ENCODE data around the gene RASA4.
"Not testable (repeated sequence)": the region's sequence is repeated elsewhere in the genome, so short reads cannot be mapped to it uniquely, and the experiment has no call there.

Gene RASA4

GRCh38 chr7:102604431-102605145 lies 12.0 kb downstream of the RASA4 start:
- not testable (repeated sequence) for DNase-seq

GRCh38 chr7:102602317-102602716 lies 14.2 kb downstream of the RASA4 start:
- DNase-seq: not testable (repeated sequence)

GRCh38 chr7:102599699-102600098 lies 16.9 kb downstream of the RASA4 start:
- not testable (repeated sequence) for DNase-seq

- DNase-seq: not testable (repeated sequence)
Measured at GRCh38 chr7:102596036-102596435, 20.5 kb downstream of the RASA4 start.

GRCh38 chr7:102593637-102594334 lies 22.8 kb downstream of the RASA4 start:
- not testable (repeated sequence) for DNase-seq

GRCh38 chr7:102592477-102593019 lies 24.0 kb downstream of the RASA4 start:
- DNase-seq: not testable (repeated sequence)

GRCh38 chr7:102589857-102590256 lies 26.7 kb downstream of the RASA4 start:
- DNase-seq: not testable (repeated sequence)

- DNase-seq: not testable (repeated sequence)
Measured at GRCh38 chr7:102583495-102583894, 33.1 kb downstream of the RASA4 start.

- not testable (repeated sequence) for DNase-seq
Measured at GRCh38 chr7:102581722-102582121, 34.8 kb downstream of the RASA4 start.

- DNase-seq: not testable (repeated sequence)
Measured at GRCh38 chr7:102578486-102578885, 38.1 kb downstream of the RASA4 start.

GRCh38 chr7:102577315-102578240 lies 39.0 kb downstream of the RASA4 start:
- DNase-seq: not testable (repeated sequence)

GRCh38 chr7:102576363-102576762 lies 40.2 kb downstream of the RASA4 start:
- not testable (repeated sequence) for DNase-seq

- DNase-seq: not testable (repeated sequence)
Measured at GRCh38 chr7:102574607-102575006, 41.9 kb downstream of the RASA4 start.

- not testable (repeated sequence) for DNase-seq
Measured at GRCh38 chr7:102572261-102573239, 44.0 kb downstream of the RASA4 start, which contains the start of gene POLR2J3. Gene POLR2J3, minus strand, starts transcription at chr7:102572583. Its CDS starts 62 bp downstream, at chr7:102572521.

GRCh38 chr7:102568620-102569019 lies 47.9 kb downstream of the RASA4 start:
- not testable (repeated sequence) for DNase-seq

- not testable (repeated sequence) for DNase-seq
Measured at GRCh38 chr7:102550808-102551422, 65.6 kb downstream of the RASA4 start, which contains the start of gene SPDYE2. Gene SPDYE2, plus strand, starts transcription at chr7:102551226. Its CDS starts 2,030 bp downstream, at chr7:102553256.

- not testable (repeated sequence) for DNase-seq
Measured at GRCh38 chr7:102546353-102546752, 70.2 kb downstream of the RASA4 start.

- DNase-seq: not testable (repeated sequence)
Measured at GRCh38 chr7:102545288-102545687, 71.3 kb downstream of the RASA4 start.

GRCh38 chr7:102544372-102544771 lies 72.2 kb downstream of the RASA4 start:
- not testable (repeated sequence) for DNase-seq

- DNase-seq: not testable (repeated sequence)
Measured at GRCh38 chr7:102543596-102543995, 73.0 kb downstream of the RASA4 start, which contains the start of gene UPK3BL2. Gene UPK3BL2, minus strand, starts transcription at chr7:102543696. Its CDS starts 60 bp downstream, at chr7:102543636.

Measured in KG1 (cell line).